Measurements from ENCODE around the gene CREG1. TPM values are rescaled to one million over a fixed set of nuclear protein-coding genes. Genes with fewer than 3 reads are reported as not detected.

Gene CREG1
- total RNA-seq, 1 donor = 150 TPM

- no peaks in the 10 kb centered on the region for H3K36me3 ChIP-seq (ENCODE audit: insufficient read depth, low read length)
- H2AFZ ChIP-seq (ENCODE audit: low read length) = no peak overlapping the region
- no peak for DNase-seq (ENCODE audit: insufficient read length, low spot score, missing footprints)
- no peak for TF ChIP-seq CTCF (IDR thresholded peaks at IDR 0.05; ENCODE audit: extremely low read depth, low read depth, low read length)
- H3K27ac ChIP-seq (ENCODE audit: low read depth, low read length) = no peak overlapping the region
- H3K4me2 ChIP-seq (ENCODE audit: insufficient read depth, low read length) = no peak overlapping the region
- peaks cover 6% of the 10 kb centered on the region for H3K27me3 ChIP-seq (ENCODE audit: insufficient read depth, low read length)
- no peaks in the 10 kb centered on the region for H4K20me1 ChIP-seq (ENCODE audit: insufficient read depth, low read length)
- no peaks in the 10 kb centered on the region for H3K4me1 ChIP-seq (ENCODE audit: insufficient read depth, low read length)
- no peaks in the 10 kb centered on the region for H3K9me3 ChIP-seq (ENCODE audit: low read depth, low read length)
- H3K4me3 ChIP-seq (ENCODE audit: insufficient read depth, low read length) = no peak overlapping the region
- no peaks in the 10 kb centered on the region for H3K79me2 ChIP-seq (ENCODE audit: insufficient read depth, low read length)
Measured at GRCh38 chr1:167528057-167528728, 25.4 kb downstream of the CREG1 start.

GRCh38 chr1:167526667-167527383, 26.7 kb downstream of the CREG1 start:
- peaks cover 6% of the 10 kb centered on the region for H3K27me3 ChIP-seq (ENCODE audit: insufficient read depth, low read length)
- H3K4me2 ChIP-seq (ENCODE audit: insufficient read depth, low read length) = no peak overlapping the region
- no peak overlapping the region for H3K4me3 ChIP-seq (ENCODE audit: insufficient read depth, low read length)
- no peaks in the 10 kb centered on the region for H3K9me3 ChIP-seq (ENCODE audit: low read depth, low read length)
- no peaks in the 10 kb centered on the region for H4K20me1 ChIP-seq (ENCODE audit: insufficient read depth, low read length)
- TF ChIP-seq CTCF (IDR thresholded peaks at IDR 0.05; ENCODE audit: extremely low read depth, low read depth, low read length) = no peak
- H3K79me2 ChIP-seq (ENCODE audit: insufficient read depth, low read length) = no peaks in the 10 kb centered on the region
- no peak overlapping the region for H3K27ac ChIP-seq (ENCODE audit: low read depth, low read length)
- no peak overlapping the region for H2AFZ ChIP-seq (ENCODE audit: low read length)
- no peaks in the 10 kb centered on the region for H3K36me3 ChIP-seq (ENCODE audit: insufficient read depth, low read length)
- DNase-seq (ENCODE audit: insufficient read length, low spot score, missing footprints) = no peak
- H3K4me1 ChIP-seq (ENCODE audit: insufficient read depth, low read length) = no peaks in the 10 kb centered on the region

- Histone ChIP-seq H3K79me2 (ENCODE audit: insufficient read depth, low read length) (no peaks in the 10 kb centered on the region), H3K4me1 (ENCODE audit: insufficient read depth, low read length) (no peaks in the 10 kb centered on the region), H3K4me2 (ENCODE audit: insufficient read depth, low read length) (no peak overlapping the region), H2AFZ (ENCODE audit: low read length) (no peak overlapping the region), H3K9me3 (ENCODE audit: low read depth, low read length) (no peaks in the 10 kb centered on the region), H3K27ac (ENCODE audit: low read depth, low read length) (no peak overlapping the region), H3K36me3 (ENCODE audit: insufficient read depth, low read length) (no peaks in the 10 kb centered on the region), H4K20me1 (ENCODE audit: insufficient read depth, low read length) (no peaks in the 10 kb centered on the region), H3K27me3 (ENCODE audit: insufficient read depth, low read length) (peaks cover 6% of the 10 kb centered on the region), H3K4me3 (ENCODE audit: insufficient read depth, low read length) (no peak overlapping the region)
- TF ChIP-seq CTCF (IDR thresholded peaks at IDR 0.05; ENCODE audit: extremely low read depth, low read depth, low read length) = no peak
- no peak for DNase-seq (ENCODE audit: insufficient read length, low spot score, missing footprints)
Measured at GRCh38 chr1:167524651-167525050, 28.9 kb downstream of the CREG1 start.

GRCh38 chr1:167522246-167522645, 31.3 kb downstream of the CREG1 start:
- DNase-seq (ENCODE audit: insufficient read length, low spot score, missing footprints) = no peak
- no peak overlapping the region for H3K4me3 ChIP-seq (ENCODE audit: insufficient read depth, low read length)
- H4K20me1 ChIP-seq (ENCODE audit: insufficient read depth, low read length) = no peaks in the 10 kb centered on the region
- H3K79me2 ChIP-seq (ENCODE audit: insufficient read depth, low read length) = no peaks in the 10 kb centered on the region
- H3K4me1 ChIP-seq (ENCODE audit: insufficient read depth, low read length) = no peaks in the 10 kb centered on the region
- H3K36me3 ChIP-seq (ENCODE audit: insufficient read depth, low read length) = no peaks in the 10 kb centered on the region
- no peak overlapping the region for H3K27ac ChIP-seq (ENCODE audit: low read depth, low read length)
- no peak for TF ChIP-seq CTCF (IDR thresholded peaks at IDR 0.05; ENCODE audit: extremely low read depth, low read depth, low read length)
- no peak overlapping the region for H2AFZ ChIP-seq (ENCODE audit: low read length)
- H3K9me3 ChIP-seq (ENCODE audit: low read depth, low read length) = no peaks in the 10 kb centered on the region
- peaks cover 5% of the 10 kb centered on the region for H3K27me3 ChIP-seq (ENCODE audit: insufficient read depth, low read length)
- H3K4me2 ChIP-seq (ENCODE audit: insufficient read depth, low read length) = no peak overlapping the region

All from osteoblast (primary cell).